Fibroblast of lung (primary cell): ENCODE results near the gene KCNK15. TPM values are rescaled to one million over a fixed set of nuclear protein-coding genes. Genes with fewer than 3 reads are reported as not detected.

Experiments used
- DNase-seq, 2 donors: peaks; one replicate each; pipeline versions ENCODE4 v3.0.0 to v3.0.0-alpha.2; 2010; ENCODE audit warnings: low read depth in 2 of 2
- H2AFZ ChIP-seq: 2 replicates; pipeline ENCODE4 v1.5.1; 2012; ENCODE audit warnings: low read length, control low read depth, inconsistent platforms
- H3K27ac ChIP-seq: 2 replicates; pipeline ENCODE4 v1.5.1; 2011; ENCODE audit warnings: low read length, control low read depth; ENCODE audit not compliant: insufficient read depth
- H3K27me3 ChIP-seq: 2 replicates; pipeline ENCODE4 v1.5.1; 2011; ENCODE audit warnings: mild to moderate bottlenecking, low read length; ENCODE audit not compliant: control insufficient read depth, insufficient read depth
- H3K36me3 ChIP-seq: 2 replicates; pipeline ENCODE4 v1.5.1; 2011; ENCODE audit warnings: low read length; ENCODE audit not compliant: control insufficient read depth, insufficient read depth
- H3K4me1 ChIP-seq: 2 replicates; pipeline ENCODE4 v1.5.1; 2011; ENCODE audit warnings: low read length; ENCODE audit not compliant: control insufficient read depth, insufficient read depth; ENCODE audit errors: extremely low read depth
- H3K4me2 ChIP-seq: 2 replicates; pipeline ENCODE4 v1.5.1; 2011; ENCODE audit warnings: low read length, control low read depth; ENCODE audit not compliant: insufficient read depth; ENCODE audit errors: extremely low read depth
- H3K4me3 ChIP-seq, 4 experiments: fragments of 200-600 bp in 1 of 4; sonication (generic) in 1 of 4; replicated peaks in 1 of 4; 2 replicates each; pipeline ENCODE4 v1.5.1; 2011 to 2016; ENCODE audit warnings: low read length in 4 of 4, low read depth in 3 of 4, mild to moderate bottlenecking in 3 of 4, control low read depth in 2 of 4, inconsistent platforms in 1 of 4, mixed read lengths in 1 of 4; ENCODE audit not compliant: insufficient read depth in 1 of 4; ENCODE audit errors: control extremely low read depth in 1 of 4
- H3K79me2 ChIP-seq: 2 replicates; pipeline ENCODE4 v1.5.1; 2012; ENCODE audit warnings: mild to moderate bottlenecking, low read length, inconsistent platforms; ENCODE audit not compliant: control insufficient read depth, insufficient read depth
- H3K9ac ChIP-seq: 2 replicates; pipeline ENCODE4 v1.5.1; 2011; ENCODE audit warnings: mild to moderate bottlenecking, low read length, control low read depth; ENCODE audit not compliant: insufficient read depth
- H3K9me3 ChIP-seq: 2 replicates; pipeline ENCODE4 v1.5.1; 2012; ENCODE audit warnings: low read depth, low read length; ENCODE audit not compliant: control insufficient read depth, insufficient read depth
- H4K20me1 ChIP-seq: 2 replicates; pipeline ENCODE4 v1.5.1; 2011; ENCODE audit warnings: low read length; ENCODE audit not compliant: control insufficient read depth, insufficient read depth; ENCODE audit errors: extremely low read depth
- EZH2 ChIP-seq: IDR thresholded peaks from 2 replicates; pipeline ENCODE4 v1.5.1; 2012; ENCODE audit warnings: low read length, control low read depth, mild to moderate bottlenecking; ENCODE audit errors: missing control alignments
- polyA plus RNA-seq, 2 donors: library from polyadenylated mRNA; depleted of rRNA in 1 of 2; stranded (reverse) in 1 of 2; unstranded in 1 of 2; fragments of >200 nt; gene quantifications; 2 replicates each; pipeline ENCODE4 v1.2.1, GENCODE V29; 2011 to 2012; ENCODE audit warnings: missing spikeins in 1 of 2
- total RNA-seq: library from RNA; depleted of rRNA; stranded (reverse); fragments of >200 nt; gene quantifications from 2 replicates; pipeline ENCODE4 v1.2.1, GENCODE V29; 2014
- TF ChIP-seq, protein P1 (sequence below), 2 donors: IDR thresholded peaks in 1 of 2; conservative IDR thresholded peaks in 1 of 2; 1 replicate in 1 of 2; 2 replicates in 1 of 2; pipeline ENCODE4 v1.5.1; 2011 to 2012; ENCODE audit warnings: low read length in 2 of 2, control low read depth in 1 of 2, inconsistent platforms in 1 of 2, low read depth in 1 of 2, mild to moderate bottlenecking in 1 of 2

KCNK15 gene
- total and polyA plus RNA-seq, 2 donors (not counting 1 experiment from before 2014, with no cell fraction given) = 1.8 to 2.2 TPM

DNA sequence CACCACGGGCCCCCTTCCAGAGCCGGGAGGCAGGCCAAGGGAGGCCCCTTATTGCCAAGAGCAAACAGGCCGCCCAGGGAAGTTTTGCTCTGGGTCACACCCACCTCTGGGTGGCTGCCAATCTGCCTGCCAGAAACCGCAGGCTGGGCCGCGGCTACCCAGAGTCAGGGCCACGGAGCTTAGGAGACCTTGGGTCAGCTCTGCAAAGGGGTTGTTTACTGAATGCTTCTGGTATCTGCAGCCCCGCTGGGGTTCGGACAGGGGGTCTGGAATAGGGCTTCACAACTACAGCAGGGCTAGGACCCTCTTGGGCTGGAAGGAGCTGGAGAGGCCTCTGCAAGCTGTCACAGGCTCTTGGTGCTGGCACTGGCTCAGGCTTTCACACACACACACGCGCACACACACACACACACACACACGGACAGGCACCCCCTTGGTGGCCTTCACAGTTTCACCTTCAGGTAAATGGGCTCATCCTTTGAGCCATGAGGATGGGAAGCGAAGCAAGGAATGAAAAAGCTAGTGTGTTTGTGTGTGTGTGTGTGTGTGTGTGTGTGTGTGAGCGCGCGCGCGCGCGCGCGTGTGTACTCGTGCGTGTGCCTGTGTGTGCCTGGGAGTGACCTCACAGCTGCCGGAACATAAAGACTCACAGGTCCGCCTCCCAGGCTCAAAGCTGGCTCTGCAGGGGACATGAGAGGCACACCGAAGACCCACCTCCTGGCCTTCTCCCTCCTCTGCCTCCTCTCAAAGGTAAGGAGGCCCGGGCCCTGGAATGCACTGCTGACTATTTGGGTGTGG lies 30.8 kb upstream of the KCNK15 start, which contains the start of gene CCN5:
Gene CCN5, plus strand, starts transcription at position 669 of the 798 bp plus-strand sequence. Its CDS starts 22 bp downstream, at position 691.
- Histone ChIP-seq H3K9ac (no peak within 1 kb of the TSS), H3K27ac (no peak within 1 kb of the TSS), H3K79me2 (no peaks in the 10 kb centered on the region), H3K9me3 (no peaks in the 10 kb centered on the region), H3K4me2 (peak within 1 kb of the TSS; percentile 71), H4K20me1 (no peaks in the 10 kb centered on the region), H2AFZ (no peak within 1 kb of the TSS), H3K36me3 (no peaks in the 10 kb centered on the region), H3K4me1 (peaks cover 18% of the 10 kb centered on the region), H3K27me3 (peaks cover 10% of the 10 kb centered on the region), H3K4me3 (peak within 1 kb of the TSS in 2 of 4 experiments; percentile 15 to 49)
- TF ChIP-seq EZH2 = no peak
- TF ChIP-seq, protein P1, sequence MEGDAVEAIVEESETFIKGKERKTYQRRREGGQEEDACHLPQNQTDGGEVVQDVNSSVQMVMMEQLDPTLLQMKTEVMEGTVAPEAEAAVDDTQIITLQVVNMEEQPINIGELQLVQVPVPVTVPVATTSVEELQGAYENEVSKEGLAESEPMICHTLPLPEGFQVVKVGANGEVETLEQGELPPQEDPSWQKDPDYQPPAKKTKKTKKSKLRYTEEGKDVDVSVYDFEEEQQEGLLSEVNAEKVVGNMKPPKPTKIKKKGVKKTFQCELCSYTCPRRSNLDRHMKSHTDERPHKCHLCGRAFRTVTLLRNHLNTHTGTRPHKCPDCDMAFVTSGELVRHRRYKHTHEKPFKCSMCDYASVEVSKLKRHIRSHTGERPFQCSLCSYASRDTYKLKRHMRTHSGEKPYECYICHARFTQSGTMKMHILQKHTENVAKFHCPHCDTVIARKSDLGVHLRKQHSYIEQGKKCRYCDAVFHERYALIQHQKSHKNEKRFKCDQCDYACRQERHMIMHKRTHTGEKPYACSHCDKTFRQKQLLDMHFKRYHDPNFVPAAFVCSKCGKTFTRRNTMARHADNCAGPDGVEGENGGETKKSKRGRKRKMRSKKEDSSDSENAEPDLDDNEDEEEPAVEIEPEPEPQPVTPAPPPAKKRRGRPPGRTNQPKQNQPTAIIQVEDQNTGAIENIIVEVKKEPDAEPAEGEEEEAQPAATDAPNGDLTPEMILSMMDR (conservative IDR thresholded peaks at IDR 0.05 in 1 of 2, IDR thresholded peaks at IDR 0.05 in 1 of 2; ENCODE audit: low read depth in 1 of 2, low read length in 2 of 2) = no peak
- DNase-seq = peak; percentile 76 to 92

DNA sequence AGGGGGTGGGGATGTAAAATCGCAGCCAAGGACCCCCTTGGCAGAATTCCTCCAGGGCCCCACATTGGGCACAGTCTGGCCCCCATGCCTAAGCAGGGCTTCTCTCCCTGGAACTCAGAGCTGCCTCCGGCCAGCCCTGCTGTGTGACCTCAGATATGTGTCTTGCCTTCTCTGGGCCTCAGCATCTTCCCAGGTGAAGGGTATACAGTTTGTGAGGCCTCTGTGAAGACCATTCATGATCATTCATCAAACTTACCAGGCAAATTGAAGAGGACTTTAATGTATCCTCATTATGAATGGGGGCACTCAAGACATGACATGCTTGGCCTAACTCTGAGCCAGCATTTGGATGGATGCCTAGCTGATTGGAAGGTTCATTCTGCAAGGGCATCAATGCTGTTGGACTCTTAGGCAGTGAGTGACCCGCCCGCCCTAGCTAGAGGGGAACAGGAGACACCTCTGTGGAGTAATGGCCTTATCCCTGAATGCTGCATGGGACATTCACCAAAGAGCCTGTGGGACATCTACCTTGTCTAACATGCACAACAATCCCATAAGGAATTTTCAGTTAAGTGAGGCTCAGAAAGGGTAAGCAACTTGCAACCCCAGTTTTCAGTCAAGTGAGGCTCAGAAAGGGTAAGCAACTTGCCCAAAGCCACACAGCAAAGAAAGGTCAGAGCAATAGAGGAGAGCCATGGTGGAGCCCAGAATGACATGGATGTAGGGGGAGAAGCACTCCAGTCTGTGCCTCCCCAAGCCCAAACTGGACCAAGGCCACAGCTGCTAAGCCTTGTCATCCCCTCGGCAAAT lies 30.0 kb upstream of the KCNK15 start:
- Histone ChIP-seq H3K27me3 (peaks cover 10% of the 10 kb centered on the region), H3K9ac (no peak overlapping the region), H3K36me3 (no peaks in the 10 kb centered on the region), H3K9me3 (no peaks in the 10 kb centered on the region), H4K20me1 (no peaks in the 10 kb centered on the region), H3K79me2 (no peaks in the 10 kb centered on the region), H2AFZ (no peak overlapping the region), H3K27ac (no peak overlapping the region), H3K4me3 (peak overlapping the region in 1 of 4 experiments; percentile 49), H3K4me1 (peaks cover 25% of the 10 kb centered on the region), H3K4me2 (no peak overlapping the region)
- no peak for DNase-seq
- no peak for TF ChIP-seq EZH2
- TF ChIP-seq, protein P1 (conservative IDR thresholded peaks at IDR 0.05 in 1 of 2, IDR thresholded peaks at IDR 0.05 in 1 of 2; ENCODE audit: low read depth in 1 of 2, low read length in 2 of 2) = no peak
